Erythroblast (primary cell): ENCODE data around the gene PHF20.
A peak's percentile ranks its signal among the peaks of the same experiment; 100 is the strongest.
"Not testable (repeated sequence)": the region's sequence is repeated elsewhere in the genome, so short reads cannot be mapped to it uniquely, and the experiment has no call there.

Experiments used
- DNase-seq, 2 experiments: peaks; one replicate each; lab custom pipeline; 2025; lab: John Stamatoyannopoulos, UW
- GATA1 ChIP-seq: IDR thresholded peaks from 2 replicates; pipeline ENCODE4 v1.6.1; 2011; ENCODE audit warnings: low read depth, mild to moderate bottlenecking, control low read depth, low read length, moderate library complexity
- POLR2A ChIP-seq: IDR thresholded peaks from 2 replicates; pipeline ENCODE4 v1.6.1; 2011; ENCODE audit warnings: mild to moderate bottlenecking, low read length

The PHF20 gene

DNA sequence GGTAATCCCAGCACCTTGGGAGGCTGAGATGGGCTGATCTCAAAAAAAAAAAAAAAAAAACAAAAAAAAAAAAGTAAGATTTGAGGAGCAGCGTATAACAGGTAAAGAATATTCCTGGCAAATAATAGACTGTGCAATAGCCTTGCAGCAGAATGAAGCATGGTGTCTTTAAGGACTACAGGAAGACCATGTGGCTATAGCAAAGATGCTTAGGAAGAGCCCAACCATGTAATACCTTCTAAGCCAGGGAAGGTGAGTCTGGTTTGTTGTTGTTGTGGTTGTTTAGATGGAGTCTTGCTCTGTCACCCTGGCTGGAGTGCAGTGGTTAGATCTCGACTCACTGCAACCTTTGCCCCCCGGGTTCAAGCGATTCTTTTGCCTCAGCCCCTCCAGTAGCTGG lies 15.4 kb upstream of the PHF20 start:
- no peak for DNase-seq
- no peak for TF ChIP-seq GATA1

DNA sequence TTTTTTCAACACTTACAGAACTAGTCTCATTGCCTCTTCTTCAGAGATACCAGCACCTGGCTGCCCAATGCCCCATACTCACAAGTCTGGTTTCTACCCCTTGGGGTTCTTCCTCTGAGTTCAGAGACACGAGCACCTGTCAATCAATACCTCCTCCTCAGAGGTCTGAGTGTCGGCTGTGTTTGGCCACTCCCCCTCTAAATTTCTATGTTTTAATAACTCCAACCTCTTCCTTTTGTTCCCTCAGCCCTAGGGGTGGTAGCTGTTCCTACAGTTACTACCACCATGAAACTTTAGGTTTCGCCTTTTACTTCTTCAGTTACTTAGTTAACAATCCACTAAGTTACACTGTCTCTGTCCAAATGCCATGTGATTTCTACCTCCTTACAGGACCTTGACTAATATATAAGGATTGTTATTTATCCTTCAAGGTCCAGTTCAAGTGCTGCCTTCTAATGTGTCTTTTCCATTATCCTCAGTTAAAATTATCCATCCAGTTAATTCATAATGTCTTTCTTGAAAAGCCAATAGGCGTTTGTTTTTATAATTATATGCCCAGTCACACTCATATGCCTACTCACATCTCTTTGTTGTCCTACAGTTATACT lies 14.6 kb upstream of the PHF20 start:
- TF ChIP-seq POLR2A (no peak), GATA1 (no peak)
- no peak for DNase-seq

DNA sequence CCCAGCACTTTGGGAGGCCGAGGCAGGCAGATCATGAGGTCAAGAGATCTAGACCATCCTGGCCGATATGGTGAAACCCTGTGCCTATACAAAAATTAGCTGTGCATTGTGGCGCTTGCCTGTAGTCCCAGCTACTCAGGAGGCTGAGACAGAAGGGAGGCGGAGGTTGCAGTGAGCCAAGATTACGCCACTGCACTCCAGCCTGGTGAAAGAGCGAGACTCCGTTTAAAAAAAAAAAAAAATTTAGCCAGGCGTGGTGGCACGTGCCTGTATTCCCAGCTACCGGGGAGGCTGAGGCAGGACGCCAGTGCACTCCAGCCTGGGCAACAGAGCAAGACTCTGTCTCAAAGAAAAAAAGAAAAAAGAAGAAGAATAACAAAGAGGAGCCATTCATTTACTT lies 10.3 kb upstream of the PHF20 start:
- not testable (repeated sequence) for DNase-seq

DNA sequence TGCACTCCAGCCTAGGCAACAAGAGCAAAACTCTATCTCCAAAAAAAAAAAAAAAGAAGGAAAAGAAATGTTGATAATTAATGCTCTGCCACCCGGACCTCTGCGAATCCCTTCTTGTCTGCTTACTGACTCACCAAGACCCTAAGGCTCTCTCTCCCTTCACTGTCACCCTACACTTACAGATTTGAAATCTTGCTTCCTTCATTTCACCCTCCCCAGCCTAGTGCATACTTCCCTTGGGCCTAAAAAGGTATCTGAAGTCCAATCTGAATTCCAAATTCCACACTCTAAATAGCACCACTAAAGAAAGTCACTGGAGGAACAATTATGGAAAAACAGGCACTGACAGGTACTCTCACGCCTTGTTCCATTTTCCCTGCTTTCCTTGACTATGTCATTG lies 9.4 kb upstream of the PHF20 start:
- TF ChIP-seq GATA1 = no peak
- no peak for TF ChIP-seq POLR2A
- no peak for DNase-seq

DNA sequence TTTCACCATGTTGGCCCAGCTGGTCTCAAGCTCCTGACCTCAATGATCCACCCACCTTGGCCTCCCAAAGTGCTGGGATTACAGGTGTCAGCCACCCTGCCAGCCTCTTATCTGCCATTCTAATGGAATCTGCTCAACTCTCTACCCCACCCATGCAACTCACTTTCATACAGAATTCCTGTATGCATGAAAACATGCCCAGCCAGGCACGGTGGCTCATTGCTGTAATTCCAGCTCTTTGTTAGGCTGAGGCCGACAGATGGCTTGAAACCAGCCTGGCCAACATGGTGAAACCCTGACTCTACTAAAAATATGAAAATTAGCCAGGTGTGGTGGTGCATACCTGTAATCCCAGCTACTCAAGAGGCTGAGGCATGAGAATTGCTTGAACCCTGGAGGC lies 6.9 kb upstream of the PHF20 start:
- DNase-seq = not testable (repeated sequence)

DNA sequence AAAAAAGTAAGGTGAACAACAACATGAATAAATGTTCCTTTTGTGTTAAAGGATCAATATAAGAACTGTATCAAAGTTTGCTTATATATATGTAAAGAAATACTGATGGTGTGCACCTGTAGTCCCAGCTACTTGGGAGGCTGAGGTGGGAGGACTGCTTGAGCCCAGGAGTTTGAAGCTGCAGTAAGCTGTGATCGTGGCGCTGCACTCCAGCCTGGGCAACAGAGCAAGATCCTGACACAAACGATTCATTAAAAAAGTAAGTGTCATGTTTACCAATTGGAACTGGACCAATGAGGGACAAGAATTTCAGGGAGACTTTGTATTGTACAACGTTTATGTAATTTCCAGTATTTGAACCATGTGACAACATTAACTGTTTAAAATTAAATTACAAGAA lies 5.0 kb upstream of the PHF20 start:
- DNase-seq = no peak
- no peak for TF ChIP-seq GATA1
- TF ChIP-seq POLR2A = no peak

DNA sequence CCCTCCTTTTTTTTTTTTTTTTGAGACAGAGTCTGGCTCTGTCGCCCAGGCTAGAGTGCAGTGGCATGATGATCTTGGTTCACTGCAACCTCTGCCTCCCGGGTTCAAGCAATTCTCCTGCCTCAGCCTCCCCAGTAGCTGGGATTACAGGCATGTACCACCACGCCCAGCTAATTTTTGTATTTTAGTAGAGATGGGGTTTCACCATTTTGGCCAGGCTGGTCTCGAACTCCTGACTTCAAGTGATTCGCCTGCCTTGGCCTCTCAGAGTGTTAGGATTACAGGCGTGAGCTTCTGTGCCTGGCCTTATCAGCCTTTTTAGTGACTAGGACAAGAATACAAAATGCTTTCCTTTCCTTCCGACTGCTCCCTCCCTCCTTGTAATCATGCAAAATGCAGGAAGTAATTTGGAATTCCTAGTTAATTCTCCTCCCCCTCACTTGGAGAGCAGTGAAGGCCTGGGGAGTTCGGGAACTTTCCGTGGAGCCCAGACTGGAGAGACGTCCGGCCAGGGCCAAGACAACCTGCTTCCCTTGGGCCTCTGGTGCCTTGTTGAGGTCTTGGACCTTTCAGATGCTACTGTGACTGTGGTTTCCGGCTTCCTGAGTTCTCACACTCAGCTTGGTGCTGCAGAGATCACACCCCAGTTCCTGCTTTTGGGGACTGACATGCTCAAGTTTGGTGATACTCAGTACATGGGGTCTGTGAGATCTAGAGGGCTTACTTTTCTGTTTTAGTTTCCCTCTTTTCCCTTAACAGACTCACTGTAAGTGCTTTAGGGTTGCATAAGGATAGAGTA lies 3.9 kb upstream of the PHF20 start:
- DNase-seq = peak; percentile 19 to 23
- TF ChIP-seq GATA1 (no peak), POLR2A (no peak)

DNA sequence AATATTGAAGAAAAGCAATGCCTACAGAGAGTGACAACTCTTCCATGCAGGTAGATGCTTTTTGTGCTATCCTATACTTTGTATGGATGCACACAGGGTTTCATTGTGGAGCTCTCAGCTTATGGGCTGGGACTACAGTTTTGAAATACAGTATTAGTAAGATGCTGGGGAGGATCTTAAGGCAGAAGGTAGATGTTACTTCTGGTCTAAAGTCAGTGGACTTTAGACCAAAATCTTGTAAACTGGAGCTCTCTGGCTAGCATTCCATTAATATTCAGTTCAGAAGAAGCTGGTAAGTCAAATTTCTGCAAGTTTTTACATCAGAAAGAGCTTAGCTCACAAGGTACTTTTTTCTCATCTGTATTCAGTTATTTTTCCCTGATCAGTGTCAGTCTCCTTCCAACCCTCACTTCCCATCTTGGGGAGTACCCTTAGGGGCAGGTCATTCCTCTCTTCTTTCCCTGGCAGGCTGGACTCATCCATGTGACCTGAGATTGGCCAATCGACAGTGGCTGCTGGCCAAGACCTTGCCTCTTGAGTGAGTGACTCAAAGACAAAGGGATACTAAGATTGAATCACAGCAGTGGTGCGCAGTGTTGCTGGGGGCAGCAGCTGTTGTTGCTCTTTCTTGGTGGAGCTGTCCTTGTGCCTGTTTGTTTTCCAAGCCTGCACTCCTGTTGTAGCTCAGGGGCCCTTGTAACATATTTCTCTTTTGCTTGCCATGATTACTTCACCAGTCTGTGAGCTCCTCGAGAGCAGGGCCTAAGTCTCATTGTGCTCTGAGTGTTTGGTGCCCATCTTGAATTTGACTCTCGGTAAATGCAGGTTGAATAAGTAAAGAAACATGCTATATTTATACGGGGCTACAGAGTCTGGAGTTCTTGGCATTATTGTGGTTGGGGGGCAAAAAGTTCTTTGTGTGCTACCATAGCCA lies 2.8 kb upstream of the PHF20 start:
- TF ChIP-seq POLR2A (no peak), GATA1 (no peak)
- peak; percentile 34 to 44 for DNase-seq

DNA sequence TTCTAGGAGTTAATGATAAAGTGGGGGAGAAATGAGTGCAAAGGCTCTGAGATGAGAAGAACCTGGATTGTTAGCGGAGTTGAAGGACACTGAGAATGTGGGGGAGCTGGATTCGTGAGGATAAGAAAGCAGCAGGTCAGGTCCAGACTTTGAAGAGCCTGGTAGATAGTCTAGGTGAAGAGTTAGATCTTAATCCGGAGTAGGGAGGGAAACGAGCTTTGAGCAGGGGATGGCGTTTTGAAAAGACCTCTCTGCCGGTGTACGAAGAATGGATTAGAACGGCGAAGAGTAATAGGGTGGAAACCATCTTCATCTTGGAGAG lies 487 bp upstream of the PHF20 start:
- no peak for TF ChIP-seq GATA1
- no peak for TF ChIP-seq POLR2A
- DNase-seq = no peak

DNA sequence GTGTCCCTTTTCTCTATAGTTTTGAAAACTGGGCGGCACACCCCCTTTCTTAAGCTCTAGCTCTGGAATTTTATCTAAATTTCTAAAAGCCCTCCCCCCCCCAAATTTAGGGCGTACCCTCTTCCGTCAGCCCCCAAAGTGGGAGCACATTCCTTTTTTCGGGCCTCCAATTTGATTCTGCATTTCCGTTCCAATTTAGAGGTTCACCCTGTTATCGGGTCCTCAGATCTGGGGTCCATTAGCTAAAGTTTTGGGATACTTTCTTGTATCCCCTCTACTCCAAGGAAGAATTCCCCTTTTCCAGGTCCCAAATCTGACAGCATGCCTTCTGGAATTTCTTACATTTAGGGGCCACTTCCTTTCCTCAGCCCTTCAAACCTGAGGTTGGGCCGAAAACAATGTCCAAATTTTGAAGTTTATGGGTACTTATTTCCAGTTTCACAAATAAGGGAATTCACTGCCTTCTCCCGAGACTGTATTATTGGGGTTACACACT lies 796 bp downstream of the PHF20 start:
- peak in 1 of 2 experiments; percentile 47 for DNase-seq

DNA sequence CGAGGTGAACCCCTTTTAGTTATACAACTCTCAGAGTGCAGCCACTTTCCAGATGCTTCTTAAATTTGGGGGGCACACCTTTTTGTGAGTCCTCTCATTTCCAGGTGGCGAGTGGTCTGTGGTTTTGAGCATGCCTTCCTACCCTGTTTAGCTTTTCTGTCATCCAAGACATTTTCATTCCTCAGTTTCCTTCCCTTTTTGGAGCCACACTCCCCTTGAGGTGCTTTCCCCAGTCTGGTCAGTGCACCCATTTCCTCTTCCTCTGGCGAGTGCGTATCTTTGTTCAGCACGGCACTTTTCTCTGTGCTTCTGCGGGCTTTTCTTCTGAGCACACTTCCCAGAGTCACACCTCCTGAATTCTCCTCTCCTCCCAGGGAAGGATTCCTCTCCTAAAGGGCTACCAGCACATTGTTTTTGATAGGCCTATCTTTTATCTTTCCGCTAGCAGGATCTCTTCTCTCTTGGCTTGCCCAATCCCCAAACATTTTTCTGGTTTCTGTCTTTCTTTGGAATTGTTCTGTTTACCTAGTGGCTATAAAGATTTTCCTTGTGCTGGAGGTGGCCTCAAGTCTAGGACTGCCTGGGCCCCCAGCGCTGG lies 1.4 kb downstream of the PHF20 start:
- TF ChIP-seq POLR2A (no peak), GATA1 (no peak)
- DNase-seq = peak; percentile 29 to 45

More for the DNA sequence above, 796 bp downstream of the PHF20 start:
- no peak for TF ChIP-seq GATA1
- TF ChIP-seq POLR2A = no peak

DNA sequence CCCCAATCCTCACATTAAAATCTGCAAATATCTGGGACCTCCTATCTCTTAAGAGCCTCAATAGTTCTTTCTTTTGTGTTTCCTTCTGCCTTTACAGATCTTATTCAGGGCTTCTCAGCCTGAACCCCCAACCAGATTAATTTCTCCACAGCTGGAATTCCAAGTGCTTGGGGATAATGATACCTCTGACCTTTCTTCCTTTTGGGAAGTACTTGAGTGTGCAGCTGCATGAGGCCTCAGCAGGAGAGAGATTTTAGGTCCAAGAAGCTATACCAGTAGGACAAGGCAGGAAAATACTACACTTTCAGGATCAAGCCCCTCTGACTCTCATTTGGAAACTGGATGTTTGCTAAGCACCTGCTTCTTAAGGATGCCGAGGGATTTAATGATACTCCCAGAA lies 2.6 kb downstream of the PHF20 start:
- no peak for DNase-seq
- TF ChIP-seq POLR2A (no peak), GATA1 (no peak)

DNA sequence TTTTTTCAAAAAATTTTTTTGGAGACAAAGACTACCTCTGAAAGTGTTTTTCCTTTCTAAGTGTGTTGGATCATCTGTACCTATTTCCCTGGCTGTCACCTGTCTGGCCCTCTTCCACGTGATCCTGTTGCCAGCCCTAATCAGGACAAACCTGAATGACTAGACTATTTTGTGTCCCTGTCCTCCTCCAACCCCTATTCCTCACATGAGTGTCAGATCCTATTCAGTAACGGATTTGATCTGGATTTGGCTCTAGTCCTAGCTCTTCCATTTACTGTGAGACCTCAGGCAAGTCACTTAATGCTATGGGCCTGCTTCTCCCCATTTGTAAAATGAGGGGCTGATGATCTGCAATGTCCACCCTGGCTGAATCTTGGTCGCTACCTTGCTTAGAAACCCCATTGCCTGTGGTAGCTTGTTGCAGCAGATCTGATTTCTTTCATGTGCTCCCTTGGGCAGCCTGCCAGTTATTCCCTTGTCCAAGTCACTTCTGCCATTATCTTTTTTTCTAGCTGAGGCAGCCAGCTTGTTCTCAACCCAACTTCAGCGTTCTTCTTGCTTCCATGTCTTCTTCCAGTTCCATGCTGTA lies 4.8 kb downstream of the PHF20 start:
- DNase-seq = peak; percentile 81 to 85
- TF ChIP-seq GATA1 = no peak
- no peak for TF ChIP-seq POLR2A

DNA sequence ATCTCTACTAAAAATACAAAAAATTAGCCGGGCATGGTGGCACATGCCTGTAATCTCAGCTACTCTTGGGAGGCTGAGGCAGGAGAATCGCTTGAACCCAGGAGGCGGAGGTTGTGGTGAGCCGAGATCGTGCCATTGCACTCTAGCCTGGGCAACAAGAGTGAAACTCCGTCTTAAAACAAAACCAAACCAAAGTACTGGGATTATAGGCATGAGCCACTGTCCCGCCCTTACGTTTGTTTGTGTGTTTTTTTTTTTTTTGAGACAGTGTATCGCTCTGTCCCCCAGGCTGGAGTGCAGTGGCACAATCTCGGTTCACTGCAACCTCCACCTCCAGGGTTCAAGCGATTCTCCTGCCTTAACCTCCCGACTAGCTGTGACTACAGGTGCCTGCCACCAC lies 12.0 kb downstream of the PHF20 start:
- DNase-seq = not testable (repeated sequence)

DNA sequence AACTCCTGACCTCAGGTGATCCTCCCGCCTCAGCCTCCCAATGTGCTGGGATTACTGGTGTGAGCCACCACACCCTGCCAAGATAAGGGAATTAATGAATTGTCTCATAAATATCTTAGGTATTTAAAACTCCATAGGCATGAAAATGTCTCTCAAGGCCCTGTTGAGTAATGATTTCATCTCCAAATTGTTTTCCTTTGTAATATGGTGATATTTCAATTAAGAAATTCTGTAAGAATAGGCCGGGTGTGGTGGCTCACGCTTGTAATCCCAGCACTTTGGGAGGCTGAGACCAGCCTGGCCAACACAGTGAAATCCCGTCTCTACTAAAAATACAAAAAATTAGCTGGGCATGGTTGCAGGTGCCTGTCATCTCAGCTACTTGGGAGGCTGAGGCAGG lies 13.7 kb downstream of the PHF20 start:
- DNase-seq = not testable (repeated sequence)
